ENCODE results near the gene PYCARD. TPM values are rescaled to one million over a fixed set of nuclear protein-coding genes. Genes with fewer than 3 reads are reported as not detected.

PYCARD gene
- total RNA-seq, 3 donors from 2014 or later, result 39.2 to 63.4 (median 63.1) TPM

GRCh38 chr16:31217136-31217530 lies 14.6 kb upstream of the PYCARD start:
- H3K4me3 ChIP-seq, result no peak overlapping the region
- TF ChIP-seq CTCF (IDR thresholded peaks at IDR 0.05), result no peak
- intact Hi-C loops (cut with DNase I, micrococcal nuclease), result no loop called here
- no peaks in the 10 kb centered on the region for H3K9me3 ChIP-seq
- DNase-seq (no peak), ATAC-seq (no peak)
- peaks cover 26% of the 10 kb centered on the region for H3K4me1 ChIP-seq (ENCODE audit: low read depth)
- no peaks in the 10 kb centered on the region for H3K36me3 ChIP-seq (ENCODE audit: low read depth)

GRCh38 chr16:31216422-31217135 lies 14.0 kb upstream of the PYCARD start, which contains the start of gene PYDC1:
Gene PYDC1 (minus strand): TSS chr16:31217135. CDS start chr16:31217028, 107 bp downstream.
- Histone ChIP-seq H3K36me3 (ENCODE audit: low read depth) (no peaks in the 10 kb centered on the region), H3K4me1 (ENCODE audit: low read depth) (peaks cover 26% of the 10 kb centered on the region), H3K4me3 (no peak within 1 kb of the TSS), H3K9me3 (no peaks in the 10 kb centered on the region)
- ATAC-seq, result no peak
- DNase-seq, result no peak
- TF ChIP-seq CTCF (IDR thresholded peaks at IDR 0.05), result no peak
- intact Hi-C loops (cut with DNase I, micrococcal nuclease), result no loop called here

- TF ChIP-seq CTCF (IDR thresholded peaks at IDR 0.05), result no peak
- intact Hi-C loops (cut with DNase I, micrococcal nuclease), result no loop called here
- peak; percentile 67 to 75 (median 70) for DNase-seq
Observed at GRCh38 chr16:31215287-31216162, 13.0 kb upstream of the PYCARD start.

GRCh38 chr16:31214708-31215286 lies 12.2 kb upstream of the PYCARD start:
- DNase-seq (no peak), ATAC-seq (peak; percentile 42)
- Histone ChIP-seq H3K36me3 (ENCODE audit: low read depth) (no peaks in the 10 kb centered on the region), H3K9me3 (no peaks in the 10 kb centered on the region), H3K4me3 (no peak overlapping the region), H3K4me1 (ENCODE audit: low read depth) (peaks cover 26% of the 10 kb centered on the region)
- intact Hi-C loops (cut with DNase I, micrococcal nuclease), result no loop called here
- no peak for TF ChIP-seq CTCF (IDR thresholded peaks at IDR 0.05)

More at GRCh38 chr16:31215287-31216162, 13.0 kb upstream of the PYCARD start:
- Histone ChIP-seq H3K36me3 (ENCODE audit: low read depth) (no peaks in the 10 kb centered on the region), H3K4me1 (ENCODE audit: low read depth) (peaks cover 26% of the 10 kb centered on the region), H3K9me3 (no peaks in the 10 kb centered on the region), H3K4me3 (no peak overlapping the region)
- peak; percentile 91 for ATAC-seq

GRCh38 chr16:31213877-31214707 lies 11.5 kb upstream of the PYCARD start, which contains the start of gene TRIM72:
Gene TRIM72 (plus strand): TSS chr16:31214119. CDS start chr16:31214739, 620 bp downstream.
- no peak for DNase-seq
- no peak for ATAC-seq
- TF ChIP-seq CTCF (IDR thresholded peaks at IDR 0.05), result no peak

More at GRCh38 chr16:31213877-31214707, 11.5 kb upstream of the PYCARD start, which contains the start of gene TRIM72:
- Histone ChIP-seq H3K36me3 (ENCODE audit: low read depth) (no peaks in the 10 kb centered on the region), H3K9me3 (no peaks in the 10 kb centered on the region), H3K4me1 (ENCODE audit: low read depth) (peaks cover 26% of the 10 kb centered on the region), H3K4me3 (no peak within 1 kb of the TSS)
- intact Hi-C loops (cut with DNase I, micrococcal nuclease), result no loop called here

All from mucosa of descending colon (tissue), 3 donors.